A673 (cell line): ENCODE results near the gene ATP8B4.

Experiments used
- EZH2 ChIP-seq: fragments of 200-600 bp; sonication (generic); IDR thresholded peaks from 2 replicates; pipeline ENCODE4 v1.6.1; 2017; ENCODE audit warnings: borderline replicate concordance, low read depth, mild to moderate bottlenecking, mixed read lengths, antibody characterized with exemption, low read length; ENCODE audit not compliant: poor library complexity, severe bottlenecking
- TF ChIP-seq, protein P1 (sequence below): fragments of 300-800, 200-600 bp; sonication (generic); conservative IDR thresholded peaks from 2 replicates; pipeline ENCODE4 v1.5.1; 2017; ENCODE audit warnings: low read depth, mild to moderate bottlenecking, antibody characterized with exemption, low read length, moderate library complexity, mixed read lengths

GRCh38 chr15:49844390-49844789 lies 274.6 kb downstream of the ATP8B4 start:
- TF ChIP-seq, protein P1, sequence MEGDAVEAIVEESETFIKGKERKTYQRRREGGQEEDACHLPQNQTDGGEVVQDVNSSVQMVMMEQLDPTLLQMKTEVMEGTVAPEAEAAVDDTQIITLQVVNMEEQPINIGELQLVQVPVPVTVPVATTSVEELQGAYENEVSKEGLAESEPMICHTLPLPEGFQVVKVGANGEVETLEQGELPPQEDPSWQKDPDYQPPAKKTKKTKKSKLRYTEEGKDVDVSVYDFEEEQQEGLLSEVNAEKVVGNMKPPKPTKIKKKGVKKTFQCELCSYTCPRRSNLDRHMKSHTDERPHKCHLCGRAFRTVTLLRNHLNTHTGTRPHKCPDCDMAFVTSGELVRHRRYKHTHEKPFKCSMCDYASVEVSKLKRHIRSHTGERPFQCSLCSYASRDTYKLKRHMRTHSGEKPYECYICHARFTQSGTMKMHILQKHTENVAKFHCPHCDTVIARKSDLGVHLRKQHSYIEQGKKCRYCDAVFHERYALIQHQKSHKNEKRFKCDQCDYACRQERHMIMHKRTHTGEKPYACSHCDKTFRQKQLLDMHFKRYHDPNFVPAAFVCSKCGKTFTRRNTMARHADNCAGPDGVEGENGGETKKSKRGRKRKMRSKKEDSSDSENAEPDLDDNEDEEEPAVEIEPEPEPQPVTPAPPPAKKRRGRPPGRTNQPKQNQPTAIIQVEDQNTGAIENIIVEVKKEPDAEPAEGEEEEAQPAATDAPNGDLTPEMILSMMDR = no peak
- TF ChIP-seq EZH2 = no peak
